Ectodermal cell (in vitro differentiated cells): ENCODE data around the gene SNRNP35. TPM values are rescaled to one million over a fixed set of nuclear protein-coding genes. Genes with fewer than 3 reads are reported as not detected.
"Not testable (repeated sequence)": the region's sequence is repeated elsewhere in the genome, so short reads cannot be mapped to it uniquely, and the experiment has no call there.

Experiments used
- H3K27ac ChIP-seq: 2 replicates; pipeline ENCODE4 v1.7.0; 2013; ENCODE audit warnings: mild to moderate bottlenecking, low read depth, low read length; ENCODE audit not compliant: insufficient read depth, poor library complexity, severe bottlenecking
- H3K27me3 ChIP-seq: 2 replicates; pipeline ENCODE4 v1.7.0; 2013; ENCODE audit warnings: mild to moderate bottlenecking, low read length; ENCODE audit not compliant: insufficient read depth, control insufficient read depth, poor library complexity, severe bottlenecking
- H3K36me3 ChIP-seq: one replicate; pipeline ENCODE4 v1.7.0; 2013; ENCODE audit warnings: low read length; ENCODE audit not compliant: control insufficient read depth, insufficient read depth
- H3K4me1 ChIP-seq: one replicate; pipeline ENCODE4 v1.7.0; 2013; ENCODE audit warnings: low read length; ENCODE audit not compliant: control insufficient read depth, insufficient read depth
- H3K4me3 ChIP-seq: 2 replicates; pipeline ENCODE4 v1.7.0; 2013; ENCODE audit warnings: low read depth, low read length, control low read depth; ENCODE audit not compliant: insufficient read depth
- H3K9me3 ChIP-seq: 2 replicates; pipeline ENCODE4 v1.7.0; 2013; ENCODE audit warnings: mild to moderate bottlenecking, low read length, moderate library complexity; ENCODE audit not compliant: control insufficient read depth
- WGBS, 2 experiments: methylation state at CpG; one replicate each; pipeline ENCODE4 v1.1.7; 2013; ENCODE audit warnings: missing lambda C conversion rate in 2 of 2; 5-methylcytosine and 5-hydroxymethylcytosine counted together
- polyA plus RNA-seq, 4 experiments: library from polyadenylated mRNA; stranded (reverse); fragments of 50-300 nt; gene quantifications; one replicate each; pipeline ENCODE4 v1.2.3, GENCODE V29; 2013

SNRNP35 gene
- polyA plus RNA-seq (2013, experiment 1 of 4) = 28.7 TPM
- polyA plus RNA-seq (2013, experiment 2 of 4) = 27.6 TPM
- polyA plus RNA-seq (2013, experiment 3 of 4) = 24.4 TPM
- polyA plus RNA-seq (2013, experiment 4 of 4) = 27.2 TPM

DNA sequence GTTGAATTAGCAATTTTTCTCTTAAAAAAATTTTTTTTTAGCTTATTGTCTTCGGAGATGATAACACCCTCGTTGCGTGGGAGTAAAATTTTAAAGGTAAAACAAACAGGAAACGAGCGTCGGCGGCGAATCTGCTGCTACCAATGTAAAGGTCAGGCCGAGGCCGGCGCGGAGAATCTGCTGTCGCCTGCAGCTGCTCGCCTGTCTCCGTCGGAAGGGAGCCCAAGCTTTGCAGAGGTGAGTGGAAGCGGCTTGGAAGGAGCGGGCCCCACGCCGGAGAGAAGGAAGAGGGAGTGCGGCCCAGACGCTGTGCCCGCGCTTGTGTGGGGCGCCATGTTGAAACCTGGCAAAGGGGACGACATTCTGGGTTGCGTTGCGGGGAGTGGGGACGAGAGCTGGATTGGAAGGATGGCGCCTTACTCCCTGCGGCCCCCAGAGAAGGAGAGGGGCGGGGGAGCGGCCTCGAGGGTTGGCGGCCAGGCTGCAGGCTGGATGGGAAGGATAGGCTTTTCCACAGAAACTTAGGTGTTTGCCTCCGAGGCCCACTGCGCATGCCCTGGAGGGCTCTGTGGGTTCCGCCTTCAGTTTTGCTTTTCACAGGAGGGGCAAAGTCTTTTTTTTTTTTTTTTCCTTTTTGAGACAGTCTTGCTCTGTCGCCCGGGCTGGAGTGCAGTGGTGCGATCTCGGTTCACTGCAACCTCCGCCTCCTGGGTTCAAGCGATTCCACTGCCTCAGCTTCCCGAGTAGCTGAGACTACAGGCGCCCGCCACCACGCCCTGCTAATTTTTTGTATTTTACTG is at the start of gene SNRNP35:
TSS of gene SNRNP35 (plus strand) at position 160 of the 800 bp plus-strand sequence. CDS start 7,402 bp downstream, outside the sequence.
- Histone ChIP-seq H3K9me3 (no peaks in the 10 kb centered on the region), H3K27me3 (no peaks in the 10 kb centered on the region), H3K4me1 (no peaks in the 10 kb centered on the region), H3K27ac (peak within 1 kb of the TSS; percentile 91), H3K4me3 (peak within 1 kb of the TSS; percentile 65), H3K36me3 (no peaks in the 10 kb centered on the region)
- 1 to 2% methylated on average over 48 of the region's 48 CpGs for WGBS, 2 experiments

GRCh38 chr12:123408619-123409018 is 49.3 kb upstream of the SNRNP35 start:
- not testable (repeated sequence) for H3K4me3 ChIP-seq, H3K36me3 ChIP-seq, H3K4me1 ChIP-seq, H3K9me3 ChIP-seq, H3K27me3 ChIP-seq, H3K27ac ChIP-seq
- WGBS, 2 experiments = 93 to 95% methylated on average over 5 to 7 of the region's 7 CpGs

- not testable (repeated sequence) for H3K4me3 ChIP-seq, H3K9me3 ChIP-seq, H3K36me3 ChIP-seq, H3K4me1 ChIP-seq, H3K27me3 ChIP-seq, H3K27ac ChIP-seq
- 93% methylated on average over 11 of the region's 11 CpGs for WGBS, 2 experiments
Observed at GRCh38 chr12:123409284-123410040, 48.5 kb upstream of the SNRNP35 start.

GRCh38 chr12:123410041-123410412 is 47.9 kb upstream of the SNRNP35 start:
- Histone ChIP-seq H3K27ac (no peak overlapping the region), H3K4me1 (no peaks in the 10 kb centered on the region), H3K4me3 (no peak overlapping the region), H3K27me3 (no peaks in the 10 kb centered on the region), H3K9me3 (no peaks in the 10 kb centered on the region), H3K36me3 (no peaks in the 10 kb centered on the region)
- 83 to 88% methylated on average over 5 of the region's 5 CpGs for WGBS, 2 experiments

- H3K4me1 ChIP-seq = no peaks in the 10 kb centered on the region
- H3K27me3 ChIP-seq = no peaks in the 10 kb centered on the region
- H3K27ac ChIP-seq = no peak overlapping the region
- WGBS, 2 experiments = 84 to 100% methylated on average over 2 of the region's 2 CpGs
- H3K36me3 ChIP-seq = no peaks in the 10 kb centered on the region
- no peak overlapping the region for H3K4me3 ChIP-seq
- H3K9me3 ChIP-seq = no peaks in the 10 kb centered on the region
Observed at GRCh38 chr12:123421314-123421713, 36.6 kb upstream of the SNRNP35 start.

DNA sequence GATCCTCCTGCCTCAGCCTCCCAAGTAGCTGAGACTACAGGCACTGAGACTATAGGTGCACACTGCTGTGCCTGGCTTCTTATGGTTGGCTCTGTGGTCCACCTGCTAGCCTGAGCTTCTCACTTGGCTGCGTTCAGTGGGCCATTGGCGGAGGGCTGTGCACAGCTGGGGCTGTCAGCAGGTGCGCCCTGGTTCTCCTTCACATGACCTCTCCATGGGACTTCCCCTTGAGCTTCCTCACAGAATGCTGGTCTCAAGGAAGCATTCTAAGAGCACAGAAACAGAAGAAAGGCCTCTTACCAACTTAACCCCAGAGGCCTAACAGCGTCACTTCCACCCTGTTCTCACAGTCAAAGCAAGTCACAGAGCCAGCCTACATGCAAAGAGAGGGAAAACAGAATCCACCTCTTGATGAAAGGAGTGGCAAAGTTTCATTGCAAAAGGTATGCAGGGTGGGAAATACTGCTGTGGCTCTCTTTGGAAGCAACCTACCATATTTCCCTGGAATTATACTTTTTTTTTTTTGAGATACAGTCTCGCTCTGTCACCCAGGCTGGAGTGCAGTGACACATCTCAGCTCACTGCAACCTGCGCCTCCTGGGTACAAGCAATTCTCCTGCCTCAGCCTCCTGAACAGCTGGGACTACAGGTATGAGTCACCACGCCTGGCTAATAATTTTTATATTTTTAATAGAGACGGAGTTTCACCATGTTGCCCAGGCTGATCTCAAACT is 30.7 kb upstream of the SNRNP35 start:
- H3K27ac ChIP-seq = no peak overlapping the region
- no peaks in the 10 kb centered on the region for H3K9me3 ChIP-seq
- H3K4me1 ChIP-seq = no peaks in the 10 kb centered on the region
- H3K36me3 ChIP-seq = no peaks in the 10 kb centered on the region
- 91 to 94% methylated on average over 8 of the region's 8 CpGs for WGBS, 2 experiments
- H3K4me3 ChIP-seq = no peak overlapping the region
- no peaks in the 10 kb centered on the region for H3K27me3 ChIP-seq

- Histone ChIP-seq H3K9me3 (no peaks in the 10 kb centered on the region), H3K36me3 (no peaks in the 10 kb centered on the region), H3K27me3 (no peaks in the 10 kb centered on the region), H3K4me1 (no peaks in the 10 kb centered on the region), H3K4me3 (no peak overlapping the region), H3K27ac (no peak overlapping the region)
- WGBS, 2 experiments = 94 to 96% methylated on average over 6 of the region's 6 CpGs
Observed at GRCh38 chr12:123428591-123428990, 29.3 kb upstream of the SNRNP35 start.

DNA sequence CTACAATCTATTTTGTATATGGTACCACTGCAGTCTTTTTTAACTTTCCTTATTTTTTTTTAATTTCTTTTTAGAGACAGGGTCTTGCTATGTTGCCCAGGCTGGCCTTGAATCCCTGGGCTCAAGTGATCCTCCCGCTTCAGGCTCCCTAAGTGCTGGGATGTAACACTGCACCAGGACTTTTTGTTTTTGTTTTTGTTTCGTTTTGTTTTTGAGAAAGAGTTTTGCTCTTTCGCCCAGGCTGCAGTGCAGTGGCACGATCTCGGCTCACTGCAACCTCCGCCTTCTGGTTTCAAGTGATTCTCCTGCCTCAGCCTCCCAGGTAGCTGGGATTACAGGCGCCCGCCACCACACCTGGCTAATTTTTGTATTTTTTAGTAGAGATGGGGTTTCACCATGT is 28.8 kb upstream of the SNRNP35 start:
- H3K36me3 ChIP-seq, H3K27ac ChIP-seq, H3K9me3 ChIP-seq, H3K4me1 ChIP-seq, H3K27me3 ChIP-seq, H3K4me3 ChIP-seq: not testable (repeated sequence)
- 92 to 96% methylated on average over 8 of the region's 8 CpGs for WGBS, 2 experiments

- 90 to 91% methylated on average over 15 of the region's 15 CpGs for WGBS, 2 experiments
- not testable (repeated sequence) for H3K4me3 ChIP-seq, H3K4me1 ChIP-seq, H3K9me3 ChIP-seq, H3K27ac ChIP-seq, H3K36me3 ChIP-seq
- peaks cover 21% of the 10 kb centered on the region for H3K27me3 ChIP-seq
Observed at GRCh38 chr12:123431951-123432817, 25.8 kb upstream of the SNRNP35 start.
